WI38 (cell line): Measurements from ENCODE around the gene ATP5F1E.

Experiments used
- H3K4me3 ChIP-seq: 2 replicates; pipeline ENCODE4 v1.5.1; 2011; ENCODE audit warnings: low read depth, mild to moderate bottlenecking, control low read depth, low read length
- CTCF ChIP-seq: IDR thresholded peaks from 2 replicates; pipeline ENCODE4 v1.5.1; 2012; ENCODE audit warnings: low read depth, mild to moderate bottlenecking, control low read depth, low read length

ATP5F1E gene

GRCh38 chr20:59004763-59005522 is 27.2 kb downstream of the ATP5F1E start:
- TF ChIP-seq CTCF, result no peak
- no peak overlapping the region; the same call in 1 of the 2 replicates for H3K4me3 ChIP-seq

GRCh38 chr20:59004493-59004762 is 27.7 kb downstream of the ATP5F1E start:
- no peak overlapping the region for H3K4me3 ChIP-seq
- no peak for TF ChIP-seq CTCF

DNA sequence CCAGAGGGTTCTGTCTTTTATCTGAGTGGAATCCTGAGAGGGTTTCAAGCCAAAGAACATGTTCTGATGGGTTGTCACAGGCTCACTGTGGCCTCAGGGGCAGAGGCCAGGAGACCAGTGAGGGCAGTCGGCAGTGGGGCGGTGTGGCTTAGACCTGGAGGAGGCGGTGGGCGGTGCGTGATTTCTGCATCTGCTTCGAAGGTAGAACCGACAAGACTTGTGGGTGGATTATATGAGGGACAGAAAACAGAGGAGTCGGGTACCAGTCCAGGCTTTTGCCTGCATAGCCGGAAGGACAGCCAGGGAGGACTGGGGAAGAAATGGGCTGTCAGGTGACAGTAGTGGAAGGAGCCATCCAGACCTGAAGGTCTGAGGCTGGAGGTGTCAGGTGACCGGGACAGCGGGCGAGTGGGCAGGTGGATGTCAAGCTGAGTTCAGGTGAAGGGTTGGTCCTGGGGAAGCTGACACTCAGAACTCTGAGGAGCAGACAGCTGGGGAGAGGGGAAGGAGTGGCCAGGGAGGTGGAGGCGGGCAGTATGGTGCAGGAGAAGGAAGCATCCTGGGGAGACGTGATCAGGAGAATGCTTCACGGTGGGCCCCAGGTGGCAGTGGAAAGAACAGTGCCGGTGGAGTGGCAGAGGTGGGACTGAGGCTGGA is 28.2 kb downstream of the ATP5F1E start:
- no peak for TF ChIP-seq CTCF
- H3K4me3 ChIP-seq, result no peak overlapping the region

- no peak overlapping the region for H3K4me3 ChIP-seq
- no peak for TF ChIP-seq CTCF
These were observed 29.2 kb downstream of the ATP5F1E start for GRCh38 chr20:59002874-59003399.

GRCh38 chr20:59002388-59002787 is 29.7 kb downstream of the ATP5F1E start:
- no peak overlapping the region for H3K4me3 ChIP-seq
- no peak for TF ChIP-seq CTCF

GRCh38 chr20:59001449-59002171 is 30.5 kb downstream of the ATP5F1E start:
- TF ChIP-seq CTCF, result no peak
- H3K4me3 ChIP-seq, result no peak overlapping the region

DNA sequence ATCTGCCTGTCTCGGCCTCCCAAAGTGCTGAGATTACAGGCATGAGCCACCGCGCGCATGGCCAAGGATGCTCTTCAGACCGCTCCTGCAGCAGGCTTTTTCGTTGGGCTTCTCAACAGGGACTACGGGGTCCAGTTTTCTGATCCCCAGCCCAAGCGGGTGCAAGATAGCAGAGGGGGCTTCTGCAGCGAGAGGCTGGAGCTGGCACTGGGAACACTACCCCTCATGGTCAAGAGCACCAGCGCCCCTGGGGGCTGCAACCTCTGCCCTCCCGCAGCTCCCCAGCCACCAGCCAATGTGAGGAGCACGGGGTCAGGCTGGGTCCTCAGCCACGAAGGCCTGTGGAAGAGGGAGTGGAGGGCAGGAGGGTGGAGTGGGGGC is 31.1 kb downstream of the ATP5F1E start:
- no peak for TF ChIP-seq CTCF

More for the DNA sequence above, 31.1 kb downstream of the ATP5F1E start:
- H3K4me3 ChIP-seq, result no peak overlapping the region
